Measurements from ENCODE around the gene ATP8A2.
"Not testable (repeated sequence)": the region's sequence is repeated elsewhere in the genome, so short reads cannot be mapped to it uniquely, and the experiment has no call there.

The ATP8A2 gene

GRCh38 chr13:25371875-25372283, at the start of gene ATP8A2:
Gene ATP8A2 (plus strand): TSS chr13:25371974. CDS start chr13:25372213, 239 bp downstream.
- no peak for DNase-seq (ENCODE audit: low read depth in 2 of 2)

GRCh38 chr13:25324100-25324499, 47.7 kb upstream of the ATP8A2 start:
- DNase-seq (ENCODE audit: low read depth in 2 of 2): no peak

GRCh38 chr13:25329706-25330105, 42.1 kb upstream of the ATP8A2 start:
- no peak for DNase-seq (ENCODE audit: low read depth in 2 of 2)

- no peak for DNase-seq (ENCODE audit: low read depth in 2 of 2)
These were observed 41.2 kb upstream of the ATP8A2 start for GRCh38 chr13:25330541-25330940.

GRCh38 chr13:25335856-25336255, 35.9 kb upstream of the ATP8A2 start:
- DNase-seq (ENCODE audit: low read depth in 2 of 2): no peak

GRCh38 chr13:25345576-25345975, 26.2 kb upstream of the ATP8A2 start:
- DNase-seq (ENCODE audit: low read depth in 2 of 2): no peak

GRCh38 chr13:25347151-25347550, 24.6 kb upstream of the ATP8A2 start:
- no peak for DNase-seq (ENCODE audit: low read depth in 2 of 2)

GRCh38 chr13:25351404-25351803, 20.4 kb upstream of the ATP8A2 start:
- no peak for DNase-seq (ENCODE audit: low read depth in 2 of 2)

- no peak for DNase-seq (ENCODE audit: low read depth in 2 of 2)
These were observed 19.5 kb upstream of the ATP8A2 start for GRCh38 chr13:25352230-25352629.

- DNase-seq (ENCODE audit: low read depth in 2 of 2): no peak
These were observed 19.0 kb upstream of the ATP8A2 start for GRCh38 chr13:25352806-25353205.

- no peak for DNase-seq (ENCODE audit: low read depth in 2 of 2)
These were observed 18.4 kb upstream of the ATP8A2 start for GRCh38 chr13:25353344-25353743.

GRCh38 chr13:25354377-25354776, 17.4 kb upstream of the ATP8A2 start:
- DNase-seq (ENCODE audit: low read depth in 2 of 2): no peak

- DNase-seq (ENCODE audit: low read depth in 2 of 2): not testable (repeated sequence)
These were observed 11.3 kb upstream of the ATP8A2 start for GRCh38 chr13:25360443-25360842.

GRCh38 chr13:25365720-25366235, 6.0 kb upstream of the ATP8A2 start:
- DNase-seq (ENCODE audit: low read depth in 2 of 2): no peak

- DNase-seq (ENCODE audit: low read depth in 2 of 2): no peak
These were observed 458 bp upstream of the ATP8A2 start for GRCh38 chr13:25371158-25371874.

- DNase-seq (ENCODE audit: low read depth in 2 of 2): no peak
These were observed 709 bp downstream of the ATP8A2 start for GRCh38 chr13:25372284-25373081.

GRCh38 chr13:25375727-25376358, 4.1 kb downstream of the ATP8A2 start:
- no peak for DNase-seq (ENCODE audit: low read depth in 2 of 2)

- no peak for DNase-seq (ENCODE audit: low read depth in 2 of 2)
These were observed 5.6 kb downstream of the ATP8A2 start for GRCh38 chr13:25377244-25377962.

- DNase-seq (ENCODE audit: low read depth in 2 of 2): no peak
These were observed 6.8 kb downstream of the ATP8A2 start for GRCh38 chr13:25378528-25378927.

- DNase-seq (ENCODE audit: low read depth in 2 of 2): no peak
These were observed 7.2 kb downstream of the ATP8A2 start for GRCh38 chr13:25379011-25379410.

- DNase-seq (ENCODE audit: low read depth in 2 of 2): no peak
These were observed 8.3 kb downstream of the ATP8A2 start for GRCh38 chr13:25380082-25380481.

Measured in stimulated activated CD8-positive, alpha-beta memory T cell treated with anti-CD3 and anti-CD28 coated beads, Interleukin-15, amount 100 ng/mL, for 4 hours (primary cell).